Measurements from ENCODE around the gene FBXW11.

The FBXW11 gene

GRCh38 chr5:172008111-172008455, 1.6 kb upstream of the FBXW11 start:
- H3K9ac ChIP-seq (ENCODE audit: low read length), result no peak overlapping the region
- peak overlapping the region; percentile 90; the same call in 1 of the 2 replicates for H3K4me2 ChIP-seq (ENCODE audit: low read length)
- no peak overlapping the region for H3K27ac ChIP-seq (ENCODE audit: low read length)
- no peak overlapping the region for H2AFZ ChIP-seq (ENCODE audit: low read depth, low read length)
- TF ChIP-seq EZH2phosphoT487 (IDR thresholded peaks at IDR 0.05; ENCODE audit: low read depth), result no peak
- no peak for TF ChIP-seq CTCF (IDR thresholded peaks at IDR 0.05; ENCODE audit: low read depth, low read length)
- H3K4me1 ChIP-seq (ENCODE audit: low read length), result peaks cover 23% of the 10 kb centered on the region
- H3K79me2 ChIP-seq (ENCODE audit: low read length), result peaks cover 43% of the 10 kb centered on the region
- peaks cover 19% of the 10 kb centered on the region for H4K20me1 ChIP-seq (ENCODE audit: insufficient read depth, low read length)
- no peaks in the 10 kb centered on the region for H3K9me3 ChIP-seq (ENCODE audit: insufficient read depth, low read length)
- no peaks in the 10 kb centered on the region for H3K36me3 ChIP-seq (replicated peaks; ENCODE audit: low read depth, low read length)
- no peaks in the 10 kb centered on the region for H3K27me3 ChIP-seq (ENCODE audit: low read depth, low read length)
- peak overlapping the region; percentile 86; the same call in 1 of the 2 replicates for H3K4me3 ChIP-seq (ENCODE audit: low read length)

GRCh38 chr5:172007175-172008110, 1.0 kb upstream of the FBXW11 start:
- H3K79me2 ChIP-seq (ENCODE audit: low read length), result peaks cover 50% of the 10 kb centered on the region
- H3K4me3 ChIP-seq (ENCODE audit: low read length), result peak overlapping the region; percentile 86
- peaks cover 26% of the 10 kb centered on the region for H4K20me1 ChIP-seq (ENCODE audit: insufficient read depth, low read length)
- peak overlapping the region; percentile 86 for H3K9ac ChIP-seq (ENCODE audit: low read length)
- no peak for TF ChIP-seq EZH2phosphoT487 (IDR thresholded peaks at IDR 0.05; ENCODE audit: low read depth)
- TF ChIP-seq CTCF (IDR thresholded peaks at IDR 0.05; ENCODE audit: low read depth, low read length), result no peak
- no peaks in the 10 kb centered on the region for H3K27me3 ChIP-seq (ENCODE audit: low read depth, low read length)
- no peaks in the 10 kb centered on the region for H3K9me3 ChIP-seq (ENCODE audit: insufficient read depth, low read length)
- H3K4me1 ChIP-seq (ENCODE audit: low read length), result peaks cover 29% of the 10 kb centered on the region
- peak overlapping the region; percentile 90 for H3K4me2 ChIP-seq (ENCODE audit: low read length)
- no peaks in the 10 kb centered on the region for H3K36me3 ChIP-seq (replicated peaks; ENCODE audit: low read depth, low read length)
- peak overlapping the region; percentile 89 for H3K27ac ChIP-seq (ENCODE audit: low read length)
- peak overlapping the region; percentile 77 for H2AFZ ChIP-seq (ENCODE audit: low read depth, low read length)

GRCh38 chr5:172005708-172006320, 624 bp downstream of the FBXW11 start:
- H4K20me1 ChIP-seq (ENCODE audit: insufficient read depth, low read length), result peaks cover 42% of the 10 kb centered on the region
- H3K79me2 ChIP-seq (ENCODE audit: low read length), result peaks cover 66% of the 10 kb centered on the region
- H3K9ac ChIP-seq (ENCODE audit: low read length), result peak overlapping the region; percentile 86
- H3K9me3 ChIP-seq (ENCODE audit: insufficient read depth, low read length), result no peaks in the 10 kb centered on the region
- peak overlapping the region; percentile 90 for H3K4me2 ChIP-seq (ENCODE audit: low read length)
- no peaks in the 10 kb centered on the region for H3K27me3 ChIP-seq (ENCODE audit: low read depth, low read length)
- H3K27ac ChIP-seq (ENCODE audit: low read length), result peak overlapping the region; percentile 89
- no peak for TF ChIP-seq CTCF (IDR thresholded peaks at IDR 0.05; ENCODE audit: low read depth, low read length)
- TF ChIP-seq EZH2phosphoT487 (IDR thresholded peaks at IDR 0.05; ENCODE audit: low read depth), result no peak
- peaks cover 37% of the 10 kb centered on the region for H3K4me1 ChIP-seq (ENCODE audit: low read length)
- peak overlapping the region; percentile 86 for H3K4me3 ChIP-seq (ENCODE audit: low read length)
- H2AFZ ChIP-seq (ENCODE audit: low read depth, low read length), result no peak overlapping the region
- H3K36me3 ChIP-seq (replicated peaks; ENCODE audit: low read depth, low read length), result peaks cover 12% of the 10 kb centered on the region

GRCh38 chr5:172004824-172005237, 1.6 kb downstream of the FBXW11 start:
- H3K4me1 ChIP-seq (ENCODE audit: low read length), result peaks cover 44% of the 10 kb centered on the region

More at GRCh38 chr5:172004824-172005237, 1.6 kb downstream of the FBXW11 start:
- peak overlapping the region; percentile 90 for H3K4me2 ChIP-seq (ENCODE audit: low read length)
- no peak for TF ChIP-seq CTCF (IDR thresholded peaks at IDR 0.05; ENCODE audit: low read depth, low read length)
- no peak for TF ChIP-seq EZH2phosphoT487 (IDR thresholded peaks at IDR 0.05; ENCODE audit: low read depth)
- no peaks in the 10 kb centered on the region for H3K9me3 ChIP-seq (ENCODE audit: insufficient read depth, low read length)
- H3K9ac ChIP-seq (ENCODE audit: low read length), result peak overlapping the region; percentile 86
- peaks cover 21% of the 10 kb centered on the region for H3K36me3 ChIP-seq (replicated peaks; ENCODE audit: low read depth, low read length)
- H3K79me2 ChIP-seq (ENCODE audit: low read length), result peaks cover 76% of the 10 kb centered on the region
- peak overlapping the region; percentile 86 for H3K4me3 ChIP-seq (ENCODE audit: low read length)
- H3K27me3 ChIP-seq (ENCODE audit: low read depth, low read length), result no peaks in the 10 kb centered on the region
- no peak overlapping the region for H2AFZ ChIP-seq (ENCODE audit: low read depth, low read length)
- H3K27ac ChIP-seq (ENCODE audit: low read length), result peak overlapping the region; percentile 89
- H4K20me1 ChIP-seq (ENCODE audit: insufficient read depth, low read length), result peaks cover 52% of the 10 kb centered on the region

Measured in OCI-LY3 (cell line).